IMR-90 (cell line): ENCODE measurements around the gene MAOB. TPM values are rescaled to one million over a fixed set of nuclear protein-coding genes. Genes with fewer than 3 reads are reported as not detected.

Experiments
- ATAC-seq: fragments of 200-7000 bp; cut with Tn5 transposase; 2 replicates; pipeline ENCODE4 v1.9.1; 2020; ENCODE audit warnings: low read depth, mild to moderate bottlenecking, moderate library complexity
- BruUV-seq: library from RNA; stranded (reverse); fragments of 400-500 nt; replicated peaks from 2 replicates; lab custom pipeline; 2021; lab: Mats Ljungman, UMichigan
- CTCF ChIA-PET: fragments of 300-600 bp; formaldehyde crosslinking; extraction: SDS; loops from one replicate; lab custom pipeline; 2021; ENCODE audit warnings: antibody characterized with exemption; lab: Yijun Ruan, JAX
- POLR2A ChIA-PET: fragments of 300-600 bp; sonication (Branson Sonifier 250); formaldehyde crosslinking; loops from one replicate; lab custom pipeline; 2022; ENCODE audit warnings: antibody characterized with exemption; ENCODE audit not compliant: unreplicated experiment; lab: Charles Lee
- DNase-seq: peaks from one replicate; pipeline ENCODE4 v3.0.0; 2013
- H2AFZ ChIP-seq: replicated peaks from 2 replicates; pipeline ENCODE3; 2013; ENCODE audit warnings: low read length, mild to moderate bottlenecking; ENCODE audit not compliant: poor library complexity
- H2AK5ac ChIP-seq: 2 replicates; pipeline ENCODE4 v1.6.1; 2013; ENCODE audit warnings: low read depth, low read length, inconsistent platforms
- H2AK9ac ChIP-seq: replicated peaks from 2 replicates; pipeline ENCODE3; 2013; ENCODE audit warnings: mild to moderate bottlenecking, low read depth, low read length, moderate library complexity; ENCODE audit not compliant: poor library complexity
- H2BK120ac ChIP-seq: 2 replicates; pipeline ENCODE4 v1.6.1; 2013; ENCODE audit warnings: low read depth, low read length, inconsistent platforms
- H2BK15ac ChIP-seq: 3 replicates; pipeline ENCODE4 v1.6.1; 2013; ENCODE audit warnings: low read depth, low read length, inconsistent platforms
- H2BK20ac ChIP-seq: 2 replicates; pipeline ENCODE4 v1.6.1; 2013; ENCODE audit warnings: low read depth, mild to moderate bottlenecking, inconsistent platforms, low read length, moderate library complexity
- H2BK5ac ChIP-seq: 2 replicates; pipeline ENCODE4 v1.6.1; 2013; ENCODE audit warnings: mild to moderate bottlenecking, low read depth, low read length, inconsistent platforms; ENCODE audit not compliant: poor library complexity, severe bottlenecking
- H3K14ac ChIP-seq: replicated peaks from 2 replicates; pipeline ENCODE4 v1.6.1; 2013; ENCODE audit warnings: low read depth, low read length, inconsistent platforms
- H3K18ac ChIP-seq: 2 replicates; pipeline ENCODE4 v1.6.1; 2013; ENCODE audit warnings: low read depth, low read length, control low read depth
- H3K23ac ChIP-seq: 2 replicates; pipeline ENCODE4 v1.6.1; 2013; ENCODE audit warnings: low read depth, low read length, inconsistent platforms
- H3K27ac ChIP-seq: 2 replicates; pipeline ENCODE4 v1.5.1; 2013; ENCODE audit warnings: mild to moderate bottlenecking, control low read depth, low read length; ENCODE audit not compliant: insufficient read depth
- H3K27me3 ChIP-seq: 2 replicates; pipeline ENCODE4 v1.6.1; 2013; ENCODE audit warnings: low read length; ENCODE audit not compliant: control insufficient read depth, insufficient read depth
- H3K36me3 ChIP-seq: 2 replicates; pipeline ENCODE4 v1.6.1; 2013; ENCODE audit warnings: low read length, mixed read lengths; ENCODE audit not compliant: control insufficient read depth, insufficient read depth
- H3K4ac ChIP-seq: 2 replicates; pipeline ENCODE4 v1.6.1; 2013; ENCODE audit warnings: low read depth, low read length, inconsistent platforms
- H3K4me1 ChIP-seq: 2 replicates; pipeline ENCODE4 v1.6.1; 2013; ENCODE audit warnings: low read length, mixed read lengths; ENCODE audit not compliant: control insufficient read depth, insufficient read depth
- H3K4me2 ChIP-seq: 2 replicates; pipeline ENCODE4 v1.6.1; 2013; ENCODE audit warnings: low read depth, mild to moderate bottlenecking, control low read depth, low read length, moderate library complexity
- H3K4me3 ChIP-seq: 2 replicates; pipeline ENCODE4 v1.5.1; 2013; ENCODE audit warnings: low read depth, mild to moderate bottlenecking, control low read depth, low read length, moderate library complexity; ENCODE audit not compliant: insufficient read depth
- H3K56ac ChIP-seq: 2 replicates; pipeline ENCODE4 v1.6.1; 2013; ENCODE audit warnings: low read length, inconsistent platforms; ENCODE audit not compliant: insufficient read depth; ENCODE audit errors: extremely low read depth
- H3K79me1 ChIP-seq, 2 experiments: 2 replicates each; pipeline ENCODE4 v1.6.1; 2013; ENCODE audit warnings: low read length in 2 of 2, inconsistent platforms in 1 of 2, low read depth in 1 of 2
- H3K9ac ChIP-seq: 2 replicates; pipeline ENCODE4 v1.6.1; 2013; ENCODE audit warnings: low read depth, low read length, control low read depth
- H3K9me1 ChIP-seq: 2 replicates; pipeline ENCODE4 v1.6.1; 2013; ENCODE audit warnings: low read length, inconsistent platforms; ENCODE audit not compliant: insufficient read depth
- H3K9me3 ChIP-seq: 2 replicates; pipeline ENCODE4 v1.6.1; 2013; ENCODE audit warnings: low read length; ENCODE audit not compliant: control insufficient read depth, insufficient read depth
- H4K20me1 ChIP-seq: 2 replicates; pipeline ENCODE4 v1.6.1; 2013; ENCODE audit warnings: low read length, inconsistent platforms; ENCODE audit not compliant: insufficient read depth
- H4K5ac ChIP-seq: 2 replicates; pipeline ENCODE4 v1.6.1; 2013; ENCODE audit warnings: mild to moderate bottlenecking, low read depth, low read length, control low read depth
- H4K8ac ChIP-seq, 2 experiments: 2 replicates each; pipeline ENCODE4 v1.6.1; 2013; ENCODE audit warnings: low read depth in 2 of 2, low read length in 2 of 2, control low read depth in 1 of 2, inconsistent platforms in 1 of 2
- H4K91ac ChIP-seq: 2 replicates; pipeline ENCODE4 v1.6.1; 2013; ENCODE audit warnings: low read depth, low read length, inconsistent platforms; ENCODE audit not compliant: insufficient read depth
- NFE2L2 ChIP-seq: fragments of 150-350 bp; IDR thresholded peaks from 2 replicates; pipeline ENCODE4 v1.6.1; 2016; ENCODE audit warnings: low read depth, mild to moderate bottlenecking, low read length
- USF2 ChIP-seq: fragments of 150-350 bp; IDR thresholded peaks from 2 replicates; pipeline ENCODE4 v1.6.1; 2017; ENCODE audit warnings: mild to moderate bottlenecking, antibody characterized with exemption, low read length, low read depth
- WGBS, 2 experiments: methylation state at CpG; one replicate each; pipeline versions ENCODE4 v1.1.5 to v1.1.7; 2013; ENCODE audit warnings: missing lambda C conversion rate in 2 of 2; ENCODE audit not compliant: insufficient read length in 1 of 2; ENCODE audit errors: extremely low coverage in 2 of 2; 5-methylcytosine and 5-hydroxymethylcytosine counted together
- dilution Hi-C: fragments of 300-500 bp; cut with HindIII; formaldehyde crosslinking; loops from one replicate; pipeline ENCODE4 v1.14.3; 2018; ENCODE audit warnings: low sequenced_read_pairs; ENCODE audit not compliant: unreplicated experiment
- in situ Hi-C: fragments of 300-500 bp; cut with MboI; formaldehyde crosslinking; loops from 3 replicates; pipeline ENCODE4 v1.14.3; 2019; ENCODE audit warnings: low sequenced_read_pairs, inconsistent platforms, mixed read lengths
- intact Hi-C: fragments of 100-400 bp; cut with micrococcal nuclease; formaldehyde crosslinking; loops from 2 replicates; pipeline ENCODE4 v1.10.0; 2022
- polyA plus RNA-seq, 3 experiments: library from polyadenylated mRNA; depleted of rRNA; stranded (reverse); fragments of >200 nt; gene quantifications; 2 replicates each; pipeline ENCODE4 v1.2.3, GENCODE V29; 2012; ENCODE audit warnings: low replicate concordance in 1 of 3
- total RNA-seq: library from RNA; depleted of rRNA; stranded (reverse); fragments of >200 nt; gene quantifications from 2 replicates; pipeline ENCODE4 v1.2.3, GENCODE V29; 2012

MAOB gene
- total and polyA plus RNA-seq, 2 of the 4 experiments (the other 2 are of a cell fraction) = 0.36 to 0.46 TPM

GRCh38 chrX:43845776-43846175 lies 36.5 kb downstream of the MAOB start:
- no CpG with 5 or more reads among the region's 2 CpGs for WGBS, 2 experiments
- CTCF ChIA-PET = interaction anchor here (2.8 kb wide), 1 partner anchor 9 kb away, joined by 8 read pairs; no protein-coding TSS in a partner anchor
- dilution Hi-C loops = no loop called here

More at GRCh38 chrX:43845776-43846175, 36.5 kb downstream of the MAOB start:
- peaks cover 5% of the 10 kb centered on the region for H3K27me3 ChIP-seq
- no peaks in the 10 kb centered on the region for H3K36me3 ChIP-seq
- no peak overlapping the region for H4K91ac ChIP-seq
- no peak overlapping the region for H3K4me2 ChIP-seq
- in situ Hi-C loops = no loop called here
- DNase-seq (no peak), ATAC-seq (no peak)
- intact Hi-C loops = no loop called here
- no peak overlapping the region for H2BK120ac ChIP-seq
- TF ChIP-seq NFE2L2 (no peak), USF2 (no peak)
- no peak overlapping the region for H4K8ac ChIP-seq
- no peak overlapping the region for H3K14ac ChIP-seq
- H3K9me1 ChIP-seq = no peaks in the 10 kb centered on the region
- no peaks in the 10 kb centered on the region for H3K9me3 ChIP-seq
- H2BK20ac ChIP-seq = no peak overlapping the region
- no peak overlapping the region for H3K18ac ChIP-seq
- no peak overlapping the region for H3K56ac ChIP-seq
- no peak overlapping the region for H4K5ac ChIP-seq
- no peak overlapping the region for H2AK5ac ChIP-seq
- H2BK15ac ChIP-seq = no peak overlapping the region
- no TSS peak for BruUV-seq
- POLR2A ChIA-PET = no interaction called here
- H2BK5ac ChIP-seq = no peak overlapping the region
- no peak overlapping the region for H3K4me3 ChIP-seq
- H4K20me1 ChIP-seq = no peaks in the 10 kb centered on the region
- no peak overlapping the region for H2AK9ac ChIP-seq
- no peak overlapping the region for H2AFZ ChIP-seq
- H3K27ac ChIP-seq = no peak overlapping the region
- H3K4ac ChIP-seq = no peak overlapping the region
- no peak overlapping the region for H3K23ac ChIP-seq
- H3K9ac ChIP-seq = no peak overlapping the region
- H3K79me1 ChIP-seq = no peaks in the 10 kb centered on the region
- H3K4me1 ChIP-seq = no peaks in the 10 kb centered on the region
